DMS114 treated with DMSO at 0.1 percent for 48 hours (cell line): ENCODE data around the gene CGAS.
"Not testable (repeated sequence)": the region's sequence is repeated elsewhere in the genome, so short reads cannot be mapped to it uniquely, and the experiment has no call there.

ENCODE experiments used
- DNase-seq: peaks from one replicate; lab custom pipeline; 2025; ENCODE audit not compliant: unreplicated experiment; lab: John Stamatoyannopoulos, UW

The CGAS gene

DNA sequence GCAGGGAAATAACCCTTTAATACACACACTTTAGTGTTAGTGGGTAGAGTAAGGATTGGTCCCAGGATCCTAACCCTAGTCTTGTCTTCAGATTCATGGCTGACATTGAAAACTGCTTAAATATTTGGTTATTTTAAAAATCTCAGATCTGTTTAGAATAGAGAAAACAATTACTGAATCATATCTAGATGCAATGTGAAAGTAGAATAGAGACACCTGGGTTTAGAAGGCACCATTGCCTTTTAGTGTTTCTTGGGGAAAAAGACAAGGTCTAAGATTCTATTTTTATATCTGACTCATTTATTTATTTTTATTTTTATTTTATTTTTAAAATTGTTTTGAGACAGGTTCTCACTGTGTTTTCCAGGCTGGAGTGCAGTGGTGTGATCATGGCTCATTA is 51.4 kb downstream of the CGAS start:
- DNase-seq = no peak

DNA sequence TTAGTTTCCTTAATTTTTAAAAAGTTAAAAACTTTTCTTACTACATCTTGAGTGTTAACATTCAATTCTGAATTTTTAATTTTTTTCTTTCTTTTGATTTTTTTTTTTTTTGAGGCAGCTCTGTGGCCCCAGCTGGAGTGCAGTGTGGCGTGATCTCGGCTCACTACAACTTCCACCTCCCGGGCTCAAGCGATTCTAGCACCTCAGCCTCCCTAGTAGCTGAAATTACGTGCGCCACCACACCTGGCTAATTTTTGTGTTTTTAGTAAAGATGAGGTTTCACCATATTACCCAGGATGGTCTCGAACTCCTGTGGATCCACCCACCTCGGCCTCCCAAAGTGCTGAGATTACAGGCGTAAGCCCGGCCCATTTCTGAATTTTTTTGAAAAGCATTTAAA is 56.2 kb downstream of the CGAS start:
- DNase-seq = no peak

- DNase-seq = peak; percentile 52
Observed at GRCh38 chr6:73394577-73395354, 57.3 kb downstream of the CGAS start, which contains the start of gene DDX43. Gene DDX43, plus strand, starts transcription at chr6:73394828. Its CDS starts 78 bp downstream, at chr6:73394906.

DNA sequence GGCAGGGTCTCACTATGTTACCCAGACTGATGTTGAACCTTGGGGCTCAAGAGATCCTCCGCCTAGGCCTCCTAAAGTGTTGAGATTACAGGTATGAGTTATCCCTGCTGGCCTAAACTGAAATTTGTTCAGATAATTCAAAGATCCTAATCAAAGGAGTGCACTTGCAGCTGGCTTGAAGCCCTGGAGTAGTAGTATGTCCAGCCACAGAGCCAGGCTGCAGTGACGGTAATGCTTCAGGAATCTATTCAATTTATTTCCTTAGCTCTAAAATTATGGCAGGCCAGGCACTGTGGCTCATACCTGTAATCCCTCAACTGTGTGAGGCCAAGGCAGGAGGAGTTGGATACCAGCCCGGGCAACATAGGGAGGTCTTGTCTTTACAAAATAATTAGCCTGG is 58.8 kb downstream of the CGAS start:
- no peak for DNase-seq

- not testable (repeated sequence) for DNase-seq
Observed at GRCh38 chr6:73392188-73392587, 59.9 kb downstream of the CGAS start.

- DNase-seq = no peak
Observed at GRCh38 chr6:73391675-73392074, 60.4 kb downstream of the CGAS start.

DNA sequence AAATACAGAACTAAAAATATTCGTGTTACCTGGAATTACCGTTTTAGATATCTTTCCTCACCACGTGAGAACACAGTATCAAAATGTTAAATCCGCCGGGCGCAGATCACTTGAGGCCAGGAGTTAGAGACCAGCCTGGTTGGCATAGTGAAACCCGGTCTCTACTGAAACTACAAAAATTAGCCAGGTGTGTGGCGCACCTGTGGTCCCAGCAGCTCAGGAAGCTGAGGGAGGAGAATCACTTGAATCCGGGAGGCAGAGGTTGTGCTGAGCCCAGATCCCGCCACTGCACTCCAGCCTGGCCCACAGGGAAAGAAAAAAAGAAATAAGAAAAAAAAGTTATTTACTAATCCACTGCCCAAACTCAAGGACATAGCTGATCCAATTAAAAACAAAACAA is 62.2 kb downstream of the CGAS start:
- no peak for DNase-seq

DNA sequence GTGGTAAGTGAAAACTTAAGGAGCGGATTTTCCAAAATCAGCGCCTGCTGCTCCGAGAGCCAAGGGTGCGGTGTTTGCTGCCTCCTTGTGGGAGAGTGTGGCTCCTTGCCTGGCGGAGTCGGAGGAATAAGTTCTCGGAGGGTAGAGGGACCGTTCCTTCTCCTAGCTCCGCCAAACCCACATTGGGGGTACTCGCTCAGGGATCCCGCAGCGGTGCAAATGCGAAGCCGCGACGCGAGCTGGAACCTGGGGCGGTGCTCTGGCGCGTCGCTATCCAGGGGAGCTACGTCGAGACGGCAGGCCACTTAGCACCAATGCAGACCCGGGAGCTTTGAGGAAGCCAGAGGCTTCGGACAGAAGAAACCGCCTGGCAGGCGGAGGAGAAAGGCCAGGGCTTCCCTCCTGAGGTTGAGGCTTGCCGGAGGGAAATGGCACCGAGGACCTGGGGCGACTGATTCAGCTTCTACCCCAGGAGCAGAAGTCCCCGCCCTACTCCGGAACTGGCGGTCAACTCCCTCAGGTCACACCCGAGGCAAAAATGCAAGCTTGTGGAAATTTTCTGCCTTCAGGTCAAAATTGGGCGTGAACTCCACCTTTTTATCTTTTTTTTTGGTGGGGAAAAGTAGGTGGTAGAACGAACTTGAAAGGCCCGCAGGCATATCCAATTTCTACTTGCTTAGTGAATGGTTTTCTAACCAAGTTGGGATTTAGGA is 63.1 kb downstream of the CGAS start:
- DNase-seq = peak; percentile 68

DNA sequence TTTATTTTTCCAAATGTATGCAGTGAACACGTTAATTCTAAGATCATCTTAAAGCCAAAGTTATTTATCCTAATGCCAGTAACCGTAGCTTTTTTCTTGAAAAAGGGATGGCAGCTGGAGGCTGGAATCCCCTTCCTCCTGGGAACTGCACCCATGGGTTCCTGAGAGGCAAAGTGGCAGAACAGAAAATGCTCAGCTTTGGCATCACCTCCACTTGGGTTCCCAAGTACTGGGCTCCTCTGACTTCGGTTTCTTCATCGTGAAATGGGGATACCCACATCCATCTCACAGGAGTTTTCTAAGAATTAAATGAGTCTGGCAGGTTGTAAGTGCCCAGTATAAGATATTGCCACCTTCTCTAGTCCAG is 63.7 kb downstream of the CGAS start:
- DNase-seq = no peak

- DNase-seq = no peak
Observed at GRCh38 chr6:73382462-73383113, 69.5 kb downstream of the CGAS start.

DNA sequence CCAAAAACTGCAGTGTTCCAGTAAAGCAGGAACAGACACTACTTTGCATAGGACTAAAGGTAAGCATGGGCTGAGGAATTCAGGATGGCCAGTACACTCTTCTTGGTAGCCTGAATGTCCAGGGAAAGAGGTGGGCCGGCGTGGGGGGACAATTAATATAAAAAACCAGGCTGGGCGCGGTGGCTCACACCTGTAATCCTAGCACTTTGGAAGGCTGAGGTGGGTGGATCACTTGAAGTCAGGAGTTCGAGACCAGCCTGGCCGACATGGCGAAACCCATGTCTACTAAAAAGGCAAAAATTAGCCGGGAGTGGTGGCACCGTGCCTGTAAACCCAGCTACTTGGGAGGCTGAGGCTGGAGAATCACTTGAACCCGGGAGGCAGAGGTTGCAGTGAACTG is 70.6 kb downstream of the CGAS start:
- not testable (repeated sequence) for DNase-seq

DNA sequence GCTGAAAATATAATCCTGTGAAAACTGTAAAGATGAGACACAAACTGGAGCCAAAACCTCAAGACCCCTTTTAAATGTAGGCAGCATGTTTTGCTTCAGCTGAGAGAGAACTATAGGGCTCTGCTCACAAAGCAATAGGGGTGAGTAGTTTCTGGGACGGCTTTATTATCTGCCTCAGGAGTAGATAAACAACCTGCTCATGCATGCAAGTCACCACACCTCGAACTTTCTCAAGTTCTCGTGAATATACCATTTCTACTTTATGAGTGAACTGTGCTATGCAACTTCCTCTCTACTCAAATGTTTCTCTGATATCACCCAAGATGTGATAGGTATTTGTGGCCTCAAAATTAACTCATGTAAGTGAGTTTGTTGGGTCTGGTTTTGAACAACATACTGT is 74.9 kb downstream of the CGAS start:
- no peak for DNase-seq

- DNase-seq = no peak
Observed at GRCh38 chr6:73375216-73375615, 76.9 kb downstream of the CGAS start.
